Spleen (tissue), 7 donors: ENCODE measurements around the gene USP10.

Source experiments
- POLR2A ChIP-seq, 3 donors: fragments of 450-650 bp; IDR thresholded peaks; one replicate each; pipeline ENCODE4 v1.5.1; 2017; ENCODE audit warnings: antibody characterized with exemption in 3 of 3, mild to moderate bottlenecking in 1 of 3
- POLR2AphosphoS5 ChIP-seq, 3 donors: sonication (generic); formaldehyde crosslinking; IDR thresholded peaks; one replicate each; pipeline ENCODE4 v1.5.1; 2017; ENCODE audit warnings: antibody characterized with exemption in 3 of 3
- TF ChIP-seq, protein P1 (sequence below), 11 experiments: fragments of 200-600 bp in 7 of 11; fragments of 450-650 bp in 4 of 11; sonication (generic) in 4 of 11; IDR thresholded peaks in 8 of 11; conservative IDR thresholded peaks in 3 of 11; 1 replicate in 7 of 11; 2 replicates in 4 of 11; pipeline versions ENCODE4 v1.4.0 to v1.8.0; 2016 to 2021; ENCODE audit warnings: antibody characterized with exemption in 11 of 11, inconsistent platforms in 4 of 11, mild to moderate bottlenecking in 1 of 11
- donor health status: DM: no; HTN: no; CAD: no; lungs with moderate emphysema.
- donor health status: DM: no; HTN: no; CAD: no.
- donor health status: DM: no; HTN: no; CAD: no.

DNA sequence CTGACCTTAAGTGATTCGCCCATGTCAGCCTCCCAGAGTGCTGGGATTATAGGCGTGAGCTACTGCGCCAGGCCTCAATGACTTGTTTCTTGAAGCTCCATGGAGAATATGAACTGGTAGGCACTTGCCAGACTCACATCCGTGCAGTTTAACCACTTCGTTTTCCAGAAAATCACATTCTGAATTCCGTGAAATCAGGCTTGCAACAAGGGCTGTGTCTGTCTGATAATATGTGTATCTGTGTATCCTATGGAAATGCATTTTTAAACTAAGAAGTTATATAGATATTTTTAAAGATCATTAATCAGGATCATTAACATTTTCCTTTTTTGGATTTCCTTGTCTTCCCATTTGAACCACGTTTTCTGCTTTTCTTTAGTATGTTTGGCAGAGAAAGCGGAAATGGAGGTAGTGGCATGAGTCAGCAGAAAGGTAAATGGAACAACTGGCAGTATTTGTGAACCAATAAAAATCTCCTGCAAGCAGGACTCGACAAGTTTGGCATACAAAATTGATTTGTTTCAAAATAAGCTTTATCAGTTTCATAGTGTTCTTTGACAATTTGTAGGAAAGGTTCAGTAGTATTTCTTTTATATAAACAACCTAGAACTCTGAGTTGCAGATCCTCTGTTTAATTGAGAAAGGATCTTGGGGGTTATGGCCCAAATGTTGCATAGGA lies 33.0 kb downstream of the USP10 start:
- TF ChIP-seq, protein P1, sequence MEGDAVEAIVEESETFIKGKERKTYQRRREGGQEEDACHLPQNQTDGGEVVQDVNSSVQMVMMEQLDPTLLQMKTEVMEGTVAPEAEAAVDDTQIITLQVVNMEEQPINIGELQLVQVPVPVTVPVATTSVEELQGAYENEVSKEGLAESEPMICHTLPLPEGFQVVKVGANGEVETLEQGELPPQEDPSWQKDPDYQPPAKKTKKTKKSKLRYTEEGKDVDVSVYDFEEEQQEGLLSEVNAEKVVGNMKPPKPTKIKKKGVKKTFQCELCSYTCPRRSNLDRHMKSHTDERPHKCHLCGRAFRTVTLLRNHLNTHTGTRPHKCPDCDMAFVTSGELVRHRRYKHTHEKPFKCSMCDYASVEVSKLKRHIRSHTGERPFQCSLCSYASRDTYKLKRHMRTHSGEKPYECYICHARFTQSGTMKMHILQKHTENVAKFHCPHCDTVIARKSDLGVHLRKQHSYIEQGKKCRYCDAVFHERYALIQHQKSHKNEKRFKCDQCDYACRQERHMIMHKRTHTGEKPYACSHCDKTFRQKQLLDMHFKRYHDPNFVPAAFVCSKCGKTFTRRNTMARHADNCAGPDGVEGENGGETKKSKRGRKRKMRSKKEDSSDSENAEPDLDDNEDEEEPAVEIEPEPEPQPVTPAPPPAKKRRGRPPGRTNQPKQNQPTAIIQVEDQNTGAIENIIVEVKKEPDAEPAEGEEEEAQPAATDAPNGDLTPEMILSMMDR (IDR thresholded peaks at IDR 0.05 in 8 of 11, conservative IDR thresholded peaks at IDR 0.05 in 3 of 11) = no peak
- TF ChIP-seq POLR2A (IDR thresholded peaks at IDR 0.05) (no peak), POLR2AphosphoS5 (IDR thresholded peaks at IDR 0.05) (no peak)
